Subcutaneous adipose tissue (tissue), 4 donors: ENCODE measurements around the gene ZBTB7C. TPM values are rescaled to one million over a fixed set of nuclear protein-coding genes. Genes with fewer than 3 reads are reported as not detected.

Experiments
- small RNA-seq: library from RNA; depleted of rRNA; stranded (forward); fragments of <200 nt; gene quantifications from one replicate; pipeline ENCODE3, GENCODE V24; 2016
- total RNA-seq, 4 donors: library from RNA; depleted of rRNA; stranded (reverse); fragments of >200 nt; gene quantifications; one replicate each; pipeline ENCODE4 v1.1.0, GENCODE V29; 2016
- TF ChIP-seq, protein P1 (sequence below): fragments of 450-650 bp; IDR thresholded peaks from one replicate; pipeline ENCODE4 v1.5.1; 2016; ENCODE audit warnings: low read depth, mild to moderate bottlenecking, control low read depth, antibody characterized with exemption, moderate library complexity

Gene ZBTB7C
- total RNA-seq, 4 donors from 2014 or later: 1.0 to 5.5 (median 4.4) TPM

DNA sequence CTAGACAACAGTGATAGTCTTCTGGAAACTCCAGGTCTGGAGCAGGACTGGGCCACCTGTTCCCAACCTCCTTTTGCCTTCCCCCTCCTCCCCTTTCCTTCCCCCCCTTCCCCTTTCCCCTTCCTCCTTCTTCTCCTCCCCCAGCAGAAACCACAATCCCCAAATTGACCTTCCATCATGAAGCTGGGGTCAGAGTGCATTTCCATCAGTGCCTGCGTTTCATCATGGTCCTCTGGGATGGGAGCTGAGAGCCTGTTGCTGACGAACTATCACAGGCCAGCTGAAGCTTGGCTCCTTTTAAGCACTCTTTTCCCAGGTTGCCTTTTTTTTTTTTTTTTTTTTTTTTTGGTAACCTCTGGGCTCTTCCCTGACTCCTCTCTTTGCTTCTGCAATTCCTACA lies 426.1 kb downstream of the ZBTB7C start:
- TF ChIP-seq, protein P1, sequence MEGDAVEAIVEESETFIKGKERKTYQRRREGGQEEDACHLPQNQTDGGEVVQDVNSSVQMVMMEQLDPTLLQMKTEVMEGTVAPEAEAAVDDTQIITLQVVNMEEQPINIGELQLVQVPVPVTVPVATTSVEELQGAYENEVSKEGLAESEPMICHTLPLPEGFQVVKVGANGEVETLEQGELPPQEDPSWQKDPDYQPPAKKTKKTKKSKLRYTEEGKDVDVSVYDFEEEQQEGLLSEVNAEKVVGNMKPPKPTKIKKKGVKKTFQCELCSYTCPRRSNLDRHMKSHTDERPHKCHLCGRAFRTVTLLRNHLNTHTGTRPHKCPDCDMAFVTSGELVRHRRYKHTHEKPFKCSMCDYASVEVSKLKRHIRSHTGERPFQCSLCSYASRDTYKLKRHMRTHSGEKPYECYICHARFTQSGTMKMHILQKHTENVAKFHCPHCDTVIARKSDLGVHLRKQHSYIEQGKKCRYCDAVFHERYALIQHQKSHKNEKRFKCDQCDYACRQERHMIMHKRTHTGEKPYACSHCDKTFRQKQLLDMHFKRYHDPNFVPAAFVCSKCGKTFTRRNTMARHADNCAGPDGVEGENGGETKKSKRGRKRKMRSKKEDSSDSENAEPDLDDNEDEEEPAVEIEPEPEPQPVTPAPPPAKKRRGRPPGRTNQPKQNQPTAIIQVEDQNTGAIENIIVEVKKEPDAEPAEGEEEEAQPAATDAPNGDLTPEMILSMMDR: no peak

DNA sequence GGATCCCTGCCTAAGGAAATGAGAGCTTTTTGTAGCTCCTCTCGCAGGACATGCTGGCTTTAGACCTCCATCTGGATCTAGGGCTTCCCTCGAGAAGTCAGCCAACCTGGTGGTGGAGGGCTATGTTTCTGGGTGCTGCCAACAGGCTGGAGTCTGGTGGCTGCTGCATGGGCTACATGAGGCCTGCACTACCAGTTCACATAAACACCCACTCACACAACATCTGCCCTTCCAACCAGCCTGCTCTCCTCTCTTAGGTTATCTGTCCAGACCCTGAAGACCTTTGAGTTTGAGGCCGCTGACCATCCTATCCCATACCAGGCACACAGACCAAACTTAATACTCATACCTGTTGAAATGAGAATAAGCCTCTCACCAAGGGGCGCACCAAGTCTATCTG lies 427.4 kb downstream of the ZBTB7C start:
- TF ChIP-seq, protein P1: no peak

DNA sequence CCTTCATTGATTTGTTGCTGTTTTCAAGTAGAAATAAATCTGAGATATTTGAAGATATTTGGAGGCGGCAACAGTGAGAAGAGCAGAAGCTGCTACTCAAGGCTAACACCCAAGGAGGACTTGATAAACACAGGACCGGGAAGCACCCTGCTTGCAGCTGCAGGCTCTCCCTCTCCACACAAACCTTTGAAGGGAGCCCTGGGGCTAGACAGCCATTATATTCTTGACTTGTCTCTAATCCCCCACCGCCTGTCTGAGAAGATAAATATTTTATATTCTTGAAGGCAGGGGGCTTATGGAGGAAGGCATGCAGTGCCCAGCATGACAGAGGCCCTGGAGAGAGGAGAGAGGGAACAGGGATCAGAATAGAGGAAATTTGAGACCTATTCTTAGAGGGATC lies 427.9 kb downstream of the ZBTB7C start:
- TF ChIP-seq, protein P1: no peak

DNA sequence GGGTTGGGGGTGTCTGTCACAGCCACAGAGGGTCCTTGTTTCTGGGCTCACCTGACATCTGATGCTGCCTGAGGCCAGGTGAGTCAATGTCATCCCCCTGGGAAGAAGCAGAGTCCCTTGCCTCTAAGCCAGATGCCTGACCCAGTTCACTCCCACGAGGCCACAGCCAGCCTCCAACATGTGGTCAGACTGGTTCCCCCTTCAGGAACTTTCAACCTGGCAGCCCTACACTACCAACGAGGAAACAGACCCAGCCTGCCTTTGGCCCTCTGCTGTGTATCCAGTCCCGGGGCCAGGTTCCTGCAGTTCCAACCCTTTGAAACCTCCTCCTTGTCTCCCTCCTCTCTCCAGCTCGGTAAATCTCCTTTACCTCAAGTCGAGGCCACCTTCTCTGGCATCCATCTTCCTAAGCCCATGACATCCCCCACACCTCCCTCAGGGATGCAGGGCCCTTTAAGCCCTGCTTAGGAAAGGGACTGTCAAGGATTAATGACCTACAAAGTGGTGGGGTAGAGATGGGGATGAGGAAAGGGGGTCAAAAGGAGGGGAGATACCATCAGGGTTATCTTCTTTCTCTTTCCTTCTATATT lies 429.5 kb downstream of the ZBTB7C start:
- TF ChIP-seq, protein P1: no peak

DNA sequence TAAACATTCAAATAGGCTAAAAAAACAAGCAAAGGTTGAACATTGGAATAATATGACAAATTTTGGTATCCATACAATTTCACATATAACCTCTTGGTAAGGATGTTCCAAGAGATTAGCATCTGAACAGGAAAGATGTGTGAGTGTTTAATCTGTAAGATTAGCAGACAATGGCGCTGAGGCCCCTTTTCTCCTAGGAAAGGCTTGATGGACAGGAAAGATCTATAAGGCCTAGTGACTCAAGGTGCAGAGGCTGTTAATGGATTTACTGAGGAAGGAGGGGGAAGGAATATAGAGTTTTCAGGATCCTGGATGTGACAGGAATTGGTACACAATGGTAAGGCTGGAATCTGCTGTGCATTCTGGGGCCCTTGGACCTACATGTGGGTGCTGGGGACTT lies 430.6 kb downstream of the ZBTB7C start:
- TF ChIP-seq, protein P1: no peak

DNA sequence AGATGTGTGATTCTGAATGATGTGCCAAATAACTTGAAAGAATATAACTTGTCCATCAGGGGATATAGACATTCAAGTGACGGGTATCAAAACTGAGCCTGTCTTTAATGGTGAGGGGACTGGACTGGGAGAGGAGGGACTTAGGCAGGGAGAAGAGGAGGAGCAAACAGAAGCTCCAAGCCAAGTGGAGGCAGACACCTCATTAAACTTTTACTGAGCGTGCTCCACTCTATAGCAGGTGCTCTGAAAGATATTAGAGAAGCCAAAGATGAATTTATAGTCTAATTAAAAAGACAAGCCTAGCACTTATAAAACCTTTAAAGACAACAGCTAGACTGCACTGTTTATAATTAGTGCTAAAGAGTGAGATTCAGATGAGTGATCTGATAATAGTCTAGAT lies 431.0 kb downstream of the ZBTB7C start:
- TF ChIP-seq, protein P1: no peak

Small RNA genes within 50 kb of the gene (small RNA-seq; reads per million reads assigned to genes)
- not detected for gene RNU6-708P

Other genes with a start within 250 kb of the ZBTB7C start
- 100 to 1,000 TPM in 1 of 4 donors, 10 to 100 TPM in 3; 41.0 to 195 (median 78.3) TPM for gene CTIF, start 129.6 kb upstream of the ZBTB7C start, total RNA-seq